HG03108 (cell line): ENCODE results near the gene FOXO1.

Experiments used
- ATAC-seq: cut with Tn5 transposase; IDR thresholded peaks from one replicate; pipeline ENCODE4 v1.9.1; 2021; ENCODE audit warnings: moderate library complexity; ENCODE audit not compliant: unreplicated experiment

Gene FOXO1

DNA sequence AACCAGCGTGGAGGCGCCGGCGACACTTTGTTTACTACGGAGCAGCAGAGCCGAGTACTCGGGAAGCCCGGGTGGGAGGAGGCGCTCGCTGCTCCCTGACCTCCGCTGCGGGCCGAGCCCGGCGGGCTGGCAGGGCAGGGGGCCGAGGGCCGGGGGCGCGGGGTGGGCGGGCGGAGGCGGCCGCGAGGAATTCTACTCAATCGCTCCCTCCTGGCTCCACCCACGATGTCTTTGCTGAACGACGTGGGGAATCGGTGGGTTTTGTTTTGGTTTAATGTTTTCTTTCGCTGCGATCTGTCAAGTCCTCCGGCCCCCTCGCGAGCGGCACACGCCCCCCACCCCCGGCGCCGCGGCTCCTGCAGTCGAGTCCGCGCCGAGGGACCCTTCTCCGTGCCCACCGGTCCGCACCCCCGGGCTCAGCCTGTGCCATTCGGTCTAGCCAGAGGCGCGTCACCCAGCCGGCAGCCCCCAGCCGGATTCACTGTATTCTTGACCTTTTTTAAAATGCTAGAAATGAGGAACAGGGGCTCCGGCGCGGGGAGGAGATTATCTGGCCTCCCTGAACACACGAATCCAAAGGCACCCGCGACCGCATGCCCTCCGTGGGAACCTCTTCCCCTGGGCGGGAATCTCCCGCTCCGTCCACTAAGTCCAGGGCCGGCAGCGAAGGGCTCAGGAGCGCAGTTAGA, 636 bp upstream of the FOXO1 start:
- no peak for ATAC-seq

DNA sequence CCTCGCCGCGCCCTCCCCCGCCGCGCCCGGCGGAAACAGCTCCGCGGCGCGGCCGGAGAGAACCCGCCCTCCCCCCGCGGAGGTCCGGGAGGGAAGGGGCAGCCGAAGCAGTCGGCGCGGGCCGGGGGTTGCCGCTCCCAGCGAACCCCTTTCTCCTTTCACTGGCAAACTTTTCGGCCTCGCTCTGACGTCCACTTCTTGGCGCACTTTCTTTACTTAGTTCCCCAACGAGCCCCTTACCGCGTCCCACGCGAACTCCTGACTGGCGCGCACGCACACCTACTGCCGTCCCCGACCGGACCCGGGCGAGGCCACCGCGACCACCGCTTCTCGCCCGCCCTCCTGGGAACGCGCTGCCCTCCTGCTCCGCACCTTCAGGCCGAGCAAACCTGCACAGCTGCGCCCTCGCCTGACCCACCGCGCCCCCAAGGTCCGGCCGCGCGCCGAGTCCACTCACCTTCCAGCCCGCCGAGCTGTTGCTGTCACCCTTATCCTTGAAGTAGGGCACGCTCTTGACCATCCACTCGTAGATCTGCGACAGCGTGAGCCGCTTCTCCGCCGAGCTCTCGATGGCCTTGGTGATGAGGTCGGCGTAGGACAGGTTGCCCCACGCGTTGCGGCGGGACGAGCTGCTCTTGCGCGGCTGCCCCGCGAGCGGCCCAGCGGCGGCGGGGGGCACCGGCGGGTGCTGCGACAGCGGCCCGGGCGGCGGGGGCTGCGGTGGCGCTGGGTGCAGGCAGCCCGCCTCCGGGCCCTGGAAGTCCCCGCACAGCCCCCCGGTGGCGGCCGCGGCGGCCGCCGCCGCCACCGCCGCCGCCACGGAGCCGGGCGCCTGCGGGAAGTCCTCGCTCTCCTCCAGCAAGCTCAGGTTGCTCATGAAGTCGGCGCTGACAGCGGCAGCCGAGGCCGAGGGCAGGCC, 1.1 kb downstream of the FOXO1 start:
- peak; percentile 1 for ATAC-seq

DNA sequence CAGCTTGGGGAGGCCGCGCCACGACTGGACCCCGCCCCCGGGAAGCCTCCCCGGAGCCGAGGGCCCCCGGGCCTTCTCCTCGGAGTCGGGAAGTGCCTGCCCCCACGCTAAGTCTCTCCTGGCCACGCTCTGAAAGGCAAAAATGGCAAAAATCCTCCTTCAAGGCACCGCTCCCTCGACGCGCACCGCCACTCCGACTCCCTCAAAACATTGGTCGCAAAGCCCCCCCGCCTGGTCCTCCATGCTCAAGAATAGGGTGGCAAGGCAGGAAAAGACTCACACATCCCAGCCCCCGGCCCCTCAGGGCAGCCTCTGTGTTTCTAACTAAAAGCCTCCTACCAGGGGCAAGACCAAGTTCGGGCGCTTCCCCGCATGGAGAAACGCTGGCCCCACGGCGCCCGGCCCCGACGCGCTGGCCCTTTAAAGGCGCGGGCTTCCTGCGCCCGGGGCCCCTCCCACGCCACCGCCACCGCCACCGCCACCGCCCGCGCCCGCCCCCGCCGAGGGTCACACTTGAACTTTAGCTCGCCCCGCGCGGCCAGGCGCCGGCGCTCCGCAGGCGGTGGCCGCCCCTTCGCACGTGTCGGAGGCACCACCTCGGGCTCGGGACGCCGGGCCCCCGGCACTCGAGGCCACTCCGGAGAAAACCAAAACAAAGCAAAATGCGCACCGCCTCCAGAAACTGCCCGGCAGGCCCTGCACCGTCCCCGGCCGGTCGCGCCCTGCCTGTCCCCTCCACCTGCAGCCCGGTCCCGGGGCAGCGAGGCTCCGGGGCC, 1.9 kb downstream of the FOXO1 start:
- ATAC-seq, result peak; percentile 25

DNA sequence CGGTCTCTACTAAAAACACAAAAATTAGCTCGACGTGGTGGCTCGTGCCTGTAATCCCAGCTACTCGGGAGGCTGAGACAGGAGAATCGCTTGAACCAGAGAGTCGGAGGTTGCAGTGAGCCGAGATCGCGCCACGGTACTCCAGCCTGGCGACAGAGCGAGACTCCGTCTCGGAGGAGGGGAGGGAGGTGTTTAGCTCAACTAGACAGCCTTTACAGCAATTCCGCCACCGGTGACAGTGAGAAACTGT, 2.4 kb downstream of the FOXO1 start:
- peak; percentile 16 for ATAC-seq

DNA sequence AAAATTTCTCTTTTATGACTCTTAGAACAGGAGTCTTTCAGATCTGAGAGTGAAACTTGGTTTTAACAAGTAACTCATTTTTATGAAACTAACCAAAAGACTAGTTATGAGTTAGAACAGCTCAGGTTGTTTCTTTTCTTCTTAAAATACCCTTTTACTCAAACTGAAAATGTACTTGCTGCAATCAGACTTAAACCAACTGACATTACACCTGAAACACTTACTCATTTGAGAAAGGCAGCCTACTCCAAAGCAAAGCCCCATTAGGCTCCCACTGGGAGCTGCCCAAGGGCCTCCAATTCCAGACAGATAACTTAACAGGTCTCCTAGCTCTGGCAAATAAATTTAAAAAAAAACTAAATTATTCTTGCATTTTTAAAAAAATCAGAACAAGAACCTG, 3.6 kb downstream of the FOXO1 start:
- peak; percentile 30 for ATAC-seq

DNA sequence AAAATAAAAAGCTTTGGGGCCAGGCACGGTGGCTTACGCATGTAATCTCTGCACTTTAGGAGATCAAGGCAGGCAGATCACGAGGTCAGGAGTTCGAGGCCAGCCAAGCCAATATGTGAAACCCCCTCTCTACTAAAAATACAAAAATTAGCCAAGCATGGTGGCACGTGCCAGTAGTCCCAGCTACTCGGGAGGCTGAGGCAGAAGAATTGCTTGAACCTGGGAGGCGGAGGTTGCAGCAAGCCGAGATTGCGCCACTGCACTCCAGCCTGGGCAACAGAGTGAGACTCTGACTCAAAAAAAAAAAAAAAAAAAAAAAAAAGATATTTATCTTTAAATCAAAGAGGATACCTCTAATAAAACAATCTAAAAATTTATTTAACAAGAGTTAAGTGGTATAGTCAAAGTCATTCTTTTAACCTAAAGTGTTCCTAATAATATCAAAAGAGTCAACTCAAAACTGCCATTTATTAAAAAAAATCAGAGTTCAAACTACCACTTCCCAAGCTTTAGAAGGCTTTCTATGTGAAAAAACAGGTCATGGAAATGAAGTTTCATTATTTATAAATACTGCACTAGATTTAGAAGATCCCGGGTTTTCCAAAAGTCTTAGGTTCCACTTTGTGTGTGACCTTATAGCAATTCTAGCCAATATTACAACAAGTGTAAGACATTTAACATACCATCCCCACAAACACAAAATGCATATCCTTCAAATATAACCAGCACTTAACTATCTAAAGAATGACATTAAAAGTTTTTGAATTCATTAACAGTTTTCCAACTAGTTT, 4.4 kb downstream of the FOXO1 start:
- ATAC-seq, result no peak

DNA sequence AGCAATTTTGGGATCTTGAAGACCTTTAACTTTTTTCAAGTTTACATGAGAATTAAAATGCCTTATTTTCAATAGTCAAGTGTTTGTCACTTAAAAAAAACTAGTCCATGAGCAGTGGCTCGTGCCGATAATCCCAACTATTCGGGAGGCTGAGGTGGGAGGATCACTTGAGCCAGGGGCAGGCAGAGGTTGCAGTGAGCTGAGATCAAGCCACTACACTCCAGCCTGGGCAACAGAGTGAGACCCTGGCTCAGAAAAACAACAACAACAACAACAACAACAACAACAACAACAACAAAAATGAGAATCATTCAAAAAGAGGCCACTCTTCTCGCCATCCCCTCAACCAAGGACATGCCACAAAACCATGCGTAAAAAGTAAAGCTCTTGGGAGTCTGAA, 5.7 kb downstream of the FOXO1 start:
- no peak for ATAC-seq

DNA sequence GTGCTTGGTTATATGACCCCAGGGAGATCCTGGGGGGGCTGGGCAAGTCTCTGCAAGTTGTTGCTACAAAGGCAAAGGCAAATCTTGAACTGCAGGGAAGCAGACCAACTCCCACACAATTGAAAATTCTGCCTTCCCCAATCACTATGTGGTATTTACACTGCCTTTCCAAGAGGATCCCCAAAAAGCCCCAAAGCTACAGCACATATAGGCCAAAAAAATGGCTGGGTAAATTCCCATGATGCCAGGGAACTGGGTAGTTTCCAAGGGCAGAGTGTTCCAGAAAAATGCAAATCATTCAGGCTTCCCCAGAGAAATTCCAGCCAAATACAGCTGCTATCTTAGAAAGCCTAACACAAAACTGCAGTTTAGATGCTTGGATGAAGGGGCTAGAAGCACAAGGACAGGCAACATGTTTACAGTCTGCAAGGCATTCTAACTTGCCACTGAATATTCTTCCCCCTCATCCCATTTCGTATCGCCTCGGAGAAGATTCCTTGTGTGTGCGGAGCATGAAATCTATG, 6.2 kb downstream of the FOXO1 start:
- ATAC-seq, result no peak

DNA sequence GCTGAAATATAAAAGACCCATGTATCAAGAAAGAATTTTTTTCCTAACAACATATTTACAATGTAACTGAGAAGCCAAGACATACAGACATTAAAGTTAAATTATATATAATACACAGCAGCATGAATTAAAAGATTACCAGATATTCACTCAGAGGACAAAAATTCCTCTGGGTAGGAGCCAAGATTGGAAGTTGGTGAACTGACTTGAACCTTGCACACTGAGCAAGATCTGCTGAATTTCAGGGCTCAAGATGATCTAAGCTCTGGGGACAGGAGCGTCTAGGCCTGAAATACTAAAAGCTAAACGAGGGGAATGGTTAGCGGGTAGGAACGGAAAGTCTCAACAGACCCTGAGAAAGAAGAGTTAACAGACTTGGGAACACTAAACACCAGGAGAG, 8.5 kb downstream of the FOXO1 start:
- no peak for ATAC-seq

DNA sequence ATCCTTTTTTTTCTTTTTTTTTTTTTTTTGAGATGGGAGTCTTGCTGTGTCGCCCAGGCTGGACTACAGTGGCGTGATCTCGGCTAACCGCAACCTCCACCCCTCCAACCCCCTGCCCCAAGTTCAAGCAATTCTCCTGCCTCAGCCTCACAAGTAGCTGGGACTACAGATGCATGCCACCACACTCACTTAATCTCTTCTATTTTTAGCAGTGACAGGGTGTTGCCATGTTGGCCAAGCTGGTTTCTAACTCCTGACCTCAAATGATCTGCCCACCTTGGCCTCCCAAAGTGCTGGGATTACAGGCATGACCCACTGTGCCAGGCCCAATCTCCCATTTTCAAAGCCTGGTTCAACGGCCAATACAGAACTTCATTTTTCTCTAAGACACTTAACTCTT, 9.1 kb downstream of the FOXO1 start:
- ATAC-seq, result no peak

DNA sequence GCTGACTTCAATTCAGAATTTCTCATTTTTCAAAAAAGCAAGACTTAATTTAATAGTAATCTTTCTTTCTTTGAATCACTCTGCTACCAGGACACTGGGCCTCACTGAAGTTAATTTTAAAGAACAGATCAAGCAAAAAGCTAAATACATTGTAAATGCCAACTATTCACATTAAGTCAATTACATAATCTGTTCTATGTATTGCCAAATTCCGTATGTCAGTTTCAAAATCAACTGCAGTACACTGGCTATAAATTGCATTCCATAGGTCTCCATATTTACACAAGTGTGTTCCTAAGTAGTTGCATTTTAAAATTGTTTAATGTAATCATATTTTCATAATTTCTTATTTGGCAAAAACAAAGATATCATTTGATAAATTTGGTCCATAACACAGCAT, 10.1 kb downstream of the FOXO1 start:
- ATAC-seq, result no peak

DNA sequence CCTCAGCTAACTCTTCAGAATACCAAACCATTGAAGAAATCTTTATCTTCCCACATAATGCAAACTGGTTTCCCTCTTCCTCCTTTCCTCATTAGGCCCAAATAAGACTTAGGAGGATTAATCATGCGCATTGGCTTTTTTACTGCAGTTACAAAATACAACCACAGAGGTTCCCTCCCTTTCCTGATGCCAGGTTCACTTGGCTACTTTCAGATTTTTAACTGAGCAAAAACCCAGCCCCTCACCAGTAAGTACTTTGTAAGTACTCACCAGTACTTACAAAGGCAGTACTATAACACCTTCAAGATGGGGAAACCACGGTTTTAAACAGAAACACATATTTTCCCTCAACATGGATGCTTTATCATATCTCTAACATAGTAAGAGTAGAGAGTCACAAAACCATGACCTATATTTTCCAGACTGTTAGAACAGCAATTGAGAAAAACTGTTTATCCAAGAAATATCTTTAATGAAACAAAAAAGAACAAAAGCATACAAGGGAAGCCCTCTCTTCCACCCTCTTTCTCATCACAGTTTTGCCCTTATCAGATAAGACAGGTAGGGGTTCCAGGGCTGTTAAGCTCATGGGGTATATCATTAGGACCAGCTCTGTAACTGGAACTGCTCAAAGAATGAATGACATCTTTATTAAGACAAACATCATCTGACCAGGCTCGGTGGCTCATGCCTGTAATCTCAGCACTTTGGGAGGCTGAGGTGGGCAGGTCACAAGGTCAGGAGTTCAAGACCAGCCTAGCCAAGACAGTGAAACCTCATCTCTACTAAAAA, 12.7 kb downstream of the FOXO1 start:
- ATAC-seq, result no peak

DNA sequence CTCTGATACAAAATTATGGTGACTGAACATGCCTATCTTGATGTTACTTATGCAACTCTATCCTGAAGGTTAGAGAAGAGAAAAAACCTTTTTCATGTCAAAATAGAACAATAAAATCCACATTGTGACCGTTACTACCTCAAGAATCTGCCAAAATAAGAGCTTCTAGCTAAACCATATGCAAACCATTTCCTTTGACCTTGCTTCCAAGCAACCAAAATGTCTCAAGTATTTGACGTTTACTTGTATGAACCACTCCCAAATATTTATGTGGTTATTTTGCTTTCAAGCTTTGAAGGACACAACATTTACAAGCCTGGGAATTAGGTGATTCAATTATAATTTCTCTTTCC, 13.9 kb downstream of the FOXO1 start:
- ATAC-seq, result peak; percentile 34

DNA sequence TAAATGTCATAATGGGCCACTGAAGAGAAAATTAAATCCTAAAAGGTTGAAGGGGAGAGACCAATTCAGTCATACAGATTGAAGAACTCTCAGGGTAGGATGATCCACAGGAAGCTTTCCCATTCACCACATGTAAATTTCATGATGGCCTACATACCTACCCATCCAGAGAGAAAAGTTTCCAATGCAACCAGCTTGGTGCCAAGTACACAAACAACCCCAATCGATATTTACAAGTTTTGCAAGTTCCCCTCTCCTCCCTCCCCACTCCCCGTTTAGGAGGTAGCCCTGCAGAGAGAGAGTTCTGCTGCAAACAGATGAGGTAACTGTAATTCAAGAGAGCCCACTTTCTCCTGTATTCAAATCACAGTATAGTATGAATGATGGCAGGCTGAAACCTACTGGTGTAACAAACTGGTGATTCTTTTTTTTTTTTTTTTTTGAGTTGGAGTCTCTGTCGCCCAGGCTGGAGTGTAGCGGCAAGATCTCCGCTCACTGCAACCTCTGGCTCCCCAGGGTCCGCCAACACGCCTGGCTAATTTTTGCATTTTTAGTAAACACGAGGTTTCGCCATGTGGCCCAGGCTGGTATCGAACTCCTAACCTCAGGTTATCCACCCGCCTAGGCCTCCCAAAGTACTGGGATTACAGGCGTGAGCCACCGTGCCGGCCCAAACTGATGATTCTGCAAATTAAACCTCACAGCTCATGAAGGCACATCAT, 14.4 kb downstream of the FOXO1 start:
- ATAC-seq, result peak; percentile 25

DNA sequence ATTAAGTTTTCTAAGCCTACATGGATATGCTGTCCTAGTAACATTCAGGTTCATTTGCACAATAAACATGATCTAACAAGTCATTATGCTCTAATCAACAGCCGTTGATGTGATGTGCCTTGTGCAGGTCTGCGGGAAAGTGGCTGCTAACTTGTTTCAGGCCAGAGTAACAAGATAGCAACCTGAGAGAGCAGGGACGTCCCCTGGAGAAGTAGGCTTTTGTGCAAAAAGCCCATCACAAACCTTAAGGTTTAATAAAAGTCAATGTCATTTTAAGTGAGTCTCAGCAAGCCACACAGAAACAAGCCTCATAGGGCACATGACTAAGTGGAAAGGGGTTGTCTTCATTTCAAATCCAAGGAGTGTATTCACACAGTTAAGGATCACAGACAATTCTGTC, 17.6 kb downstream of the FOXO1 start:
- ATAC-seq, result no peak

DNA sequence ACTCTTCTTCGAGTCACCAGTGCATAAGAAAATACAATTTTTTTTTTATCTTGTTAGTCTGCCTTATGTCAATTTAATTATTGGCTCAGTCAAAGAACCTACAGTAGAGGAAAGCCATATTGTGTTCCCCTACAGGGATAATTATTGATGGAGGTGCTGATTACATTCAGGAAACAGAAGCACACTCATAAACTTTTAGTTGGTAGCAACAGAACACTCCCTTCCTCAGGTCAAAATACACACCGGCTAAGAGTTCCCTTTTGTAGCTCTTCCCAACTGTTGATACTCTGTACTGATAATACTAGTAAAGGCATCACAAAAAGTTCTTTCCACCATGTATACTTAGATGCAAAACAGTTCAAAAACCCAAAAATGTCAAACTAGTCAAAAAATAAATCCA, 18.4 kb downstream of the FOXO1 start:
- no peak for ATAC-seq

DNA sequence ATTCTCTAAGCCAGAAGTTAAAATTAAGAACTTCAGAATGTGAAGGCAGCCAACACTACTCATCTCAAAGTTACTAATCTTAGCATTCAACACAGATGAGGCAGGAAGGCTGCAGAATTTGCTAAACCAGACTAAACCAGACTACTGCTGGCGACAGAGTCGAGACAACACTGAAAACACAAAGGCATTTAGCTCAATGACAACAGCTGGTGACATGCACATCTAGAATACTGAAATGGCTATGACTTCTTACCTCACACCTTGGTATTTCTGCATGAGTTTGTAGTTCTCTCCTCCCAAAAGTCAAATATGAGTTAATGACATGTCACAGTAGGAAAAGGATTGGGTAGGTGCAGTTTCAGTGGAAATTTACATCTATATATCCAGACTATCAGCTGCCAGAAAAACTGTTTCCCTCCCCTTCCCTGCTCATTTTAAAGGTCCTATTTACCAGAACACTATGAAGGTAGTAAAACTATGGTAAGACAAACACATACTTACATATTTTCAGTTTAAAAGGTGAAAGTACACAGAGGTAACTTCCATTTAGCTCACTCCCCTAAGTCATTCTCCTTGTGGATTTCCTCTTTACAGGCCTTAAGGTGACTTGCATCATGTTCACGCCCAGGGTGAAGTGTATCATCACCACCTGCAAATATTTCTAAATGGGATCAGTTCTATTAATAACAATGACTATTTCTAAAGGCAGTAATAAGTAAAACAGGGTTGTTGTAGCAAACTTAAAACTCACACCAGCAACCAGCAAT, 21.4 kb downstream of the FOXO1 start:
- ATAC-seq, result no peak

DNA sequence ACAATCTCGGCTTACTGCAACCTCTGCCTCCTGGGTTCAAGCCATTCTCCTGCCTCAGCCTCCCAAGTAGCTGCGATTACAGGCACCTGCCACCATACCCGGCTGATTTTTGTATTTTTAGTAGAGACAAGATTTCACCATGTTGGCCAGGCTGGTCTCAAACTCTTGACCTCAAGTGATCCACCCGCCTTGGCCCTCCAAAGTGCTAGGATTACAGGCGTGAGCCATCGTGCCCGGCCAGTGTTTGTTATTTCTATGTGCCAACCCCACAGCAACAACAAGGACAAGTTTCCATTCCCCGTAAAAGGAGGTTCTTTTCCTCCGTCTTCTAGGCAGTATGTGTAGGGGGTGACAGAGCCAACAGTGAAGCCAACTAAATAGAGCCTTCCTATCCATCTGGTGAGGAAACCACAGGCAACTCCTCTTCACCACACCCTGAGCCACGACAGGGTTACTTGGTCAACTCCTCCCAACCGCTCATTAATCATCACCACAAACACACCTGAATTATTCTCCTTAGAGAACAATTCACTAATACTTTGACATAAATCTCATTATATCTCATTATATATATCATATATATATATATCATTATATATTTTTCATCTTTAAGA, 25.5 kb downstream of the FOXO1 start:
- ATAC-seq, result no peak
